Motor neuron (in vitro differentiated cells): ENCODE data around the gene PRIM2. TPM values are rescaled to one million over a fixed set of nuclear protein-coding genes. Genes with fewer than 3 reads are reported as not detected.
"Not testable (repeated sequence)": the region's sequence is repeated elsewhere in the genome, so short reads cannot be mapped to it uniquely, and the experiment has no call there.

ENCODE experiments used
- ATAC-seq, 8 experiments: fragments of 200-7000 bp; cut with Tn5 transposase; replicated peaks in 6 of 8; 2 replicates each; pipeline ENCODE4 v1.8.0; 2021; ENCODE audit warnings: mild to moderate bottlenecking in 8 of 8, moderate library complexity in 8 of 8
- H3K27ac ChIP-seq, 2 donors: fragments of 250-450 bp; sonication (Bioruptor Pico); 2 replicates each; pipeline ENCODE4 v1.9.0; 2021; ENCODE audit warnings: antibody characterized with exemption in 2 of 2, mild to moderate bottlenecking in 2 of 2, moderate library complexity in 1 of 2
- H3K4me1 ChIP-seq, 2 donors: fragments of 250-450 bp; sonication (Bioruptor Pico); replicated peaks in 1 of 2; 2 replicates each; pipeline ENCODE4 v1.6.1; 2021; ENCODE audit warnings: antibody characterized with exemption in 2 of 2, mild to moderate bottlenecking in 2 of 2, moderate library complexity in 1 of 2
- H3K4me3 ChIP-seq, 5 donors: fragments of 250-450 bp; sonication (Bioruptor Pico); 2 replicates each; pipeline ENCODE4 v1.9.0; 2021; ENCODE audit warnings: antibody characterized with exemption in 5 of 5, mild to moderate bottlenecking in 5 of 5, moderate library complexity in 4 of 5
- WGBS, 10 experiments: fragments of 450-650 bp; shearing (Covaris generic); methylation state at CpG; one replicate each; pipeline ENCODE4 v1.0.0; 2022; 5-methylcytosine and 5-hydroxymethylcytosine counted together
- in situ Hi-C, 9 experiments: fragments of 400-800 bp; cut with MboI; loops; one replicate each; pipeline ENCODE4 v1.15.0; 2021; ENCODE audit warnings: low sequenced_read_pairs in 9 of 9, low pct_unique_long_range_greater_than_20kb in 2 of 9; ENCODE audit not compliant: unreplicated experiment in 9 of 9
- total RNA-seq, 8 experiments: library from RNA; unstranded; fragments of 300-600 nt; gene quantifications; 2 replicates each; pipeline versions ENCODE4 v1.2.3 to v1.2.4, GENCODE V29; 2022

The PRIM2 gene
- total RNA-seq, 8 experiments from 2014 or later: 4.4 to 28.3 (median 9.2) TPM

DNA sequence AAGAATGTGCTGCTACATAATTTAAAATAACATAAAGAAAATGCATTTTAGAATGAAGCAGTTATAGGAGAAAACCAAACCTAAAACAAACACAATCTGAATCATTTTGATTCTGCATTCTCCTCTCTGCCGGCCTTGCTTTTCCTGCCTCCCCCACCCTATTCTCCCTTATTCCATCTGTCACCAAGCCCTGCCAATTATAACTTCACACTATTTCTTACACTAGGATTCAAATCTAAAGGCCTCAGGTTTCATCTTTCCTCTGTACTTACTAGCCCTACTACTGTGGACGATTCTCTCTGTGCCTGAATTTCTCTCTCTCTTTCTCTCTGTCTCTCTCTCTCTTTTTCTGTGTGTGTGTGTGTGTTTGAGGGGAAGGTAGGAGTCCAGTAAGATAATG is 18.7 kb upstream of the PRIM2 start:
- in situ Hi-C loops: no loop called here
- WGBS, 10 experiments: 36 to 93% (median 63%) methylated on average over 1 to 2 of the region's 2 CpGs; no CpG with 5 or more reads in 1 of the 10 experiments
- Histone ChIP-seq H3K4me3 (no peak overlapping the region), H3K4me1 (no peaks in the 10 kb centered on the region), H3K27ac (no peak overlapping the region)
- ATAC-seq: no peak

- no peak for ATAC-seq
- H3K4me1 ChIP-seq: peaks cover 0 to 6% of the 10 kb centered on the region in 2 donors
- no peak overlapping the region for H3K27ac ChIP-seq
- no peak overlapping the region for H3K4me3 ChIP-seq
- in situ Hi-C loops: loop anchor here in 6 of 9 experiments (25.0 kb wide), 3 partner anchors 114 to 664 kb away; partner anchors contain the start of gene DST (in 2 of the 6)
- 78 to 100% (median 90%) methylated on average over 1 of the region's 1 CpG; no CpG with 5 or more reads in 6 of the 10 experiments for WGBS, 10 experiments
These were observed 15.7 kb upstream of the PRIM2 start for GRCh38 chr6:57301757-57302156.

DNA sequence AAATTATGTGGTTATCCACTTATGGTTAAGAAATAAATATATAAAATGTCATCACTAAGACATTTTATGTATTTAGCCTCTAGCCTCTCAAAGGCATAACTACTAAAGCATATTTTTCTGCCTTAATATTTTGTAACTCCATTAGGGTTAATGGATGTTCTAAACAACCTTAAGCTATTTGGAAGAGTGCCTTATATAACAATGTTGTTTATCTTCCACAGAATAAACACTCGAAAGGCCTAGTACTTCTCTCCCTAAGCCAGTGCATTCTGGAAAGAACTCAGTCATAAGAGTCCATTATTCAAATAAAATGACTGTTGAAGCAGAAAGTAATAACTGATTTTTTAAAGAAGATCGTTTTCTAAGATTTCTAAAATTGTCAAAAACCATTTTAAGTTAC is 15.0 kb upstream of the PRIM2 start:
- 33 to 75% (median 58%) methylated on average over 1 to 2 of the region's 2 CpGs; no CpG with 5 or more reads in 1 of the 10 experiments for WGBS, 10 experiments
- ATAC-seq: no peak
- no peak overlapping the region for H3K27ac ChIP-seq
- no peak overlapping the region for H3K4me3 ChIP-seq
- in situ Hi-C loops: loop anchor here in 6 of 9 experiments (25.0 kb wide), 3 partner anchors 115 to 665 kb away; partner anchors contain the start of gene DST (in 2 of the 6)
- H3K4me1 ChIP-seq: peaks cover 0 to 6% of the 10 kb centered on the region in 2 donors

DNA sequence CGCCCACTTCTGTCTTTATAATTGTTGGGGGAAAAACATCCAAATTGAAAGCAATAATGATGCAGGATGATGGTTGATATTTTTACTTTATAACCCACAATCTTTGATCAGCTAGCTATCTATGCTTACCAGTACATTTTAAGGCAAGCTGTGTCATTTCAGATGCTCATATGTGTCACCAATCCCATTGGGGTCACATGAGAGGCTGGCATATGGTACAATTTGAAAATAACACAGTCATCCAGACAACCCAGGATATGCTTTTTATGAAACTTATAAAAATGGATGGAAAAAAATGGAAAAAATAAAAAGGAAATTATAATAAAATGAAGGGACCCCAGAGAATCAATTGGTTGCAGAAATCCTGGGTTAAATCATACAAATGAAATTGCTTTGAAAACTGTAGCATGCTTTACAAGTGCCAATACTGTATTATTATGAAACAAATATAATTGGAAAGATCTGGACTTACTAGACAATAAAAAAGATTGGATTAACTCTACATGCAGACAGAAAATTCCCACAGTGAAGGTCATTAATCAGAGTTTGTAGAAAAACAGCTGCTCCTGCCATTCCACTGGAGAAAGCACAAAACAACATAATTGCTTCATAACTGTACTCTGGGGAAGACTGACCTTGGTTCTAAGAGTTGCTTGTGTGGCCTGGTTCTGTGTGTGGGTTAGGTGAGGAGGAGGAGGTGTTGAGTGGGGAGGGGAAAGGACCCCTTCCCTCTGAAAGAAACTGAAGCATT is 13.3 kb upstream of the PRIM2 start:
- Histone ChIP-seq H3K4me1 (peaks cover 0 to 6% of the 10 kb centered on the region in 2 donors), H3K27ac (no peak overlapping the region), H3K4me3 (no peak overlapping the region)
- 86% methylated on average over 1 of the region's 1 CpG; no CpG with 5 or more reads in 9 of the 10 experiments for WGBS, 10 experiments
- in situ Hi-C loops: loop anchor here in 6 of 9 experiments (25.0 kb wide), 3 partner anchors 117 to 667 kb away; partner anchors contain the start of gene DST (in 2 of the 6)
- ATAC-seq: no peak

DNA sequence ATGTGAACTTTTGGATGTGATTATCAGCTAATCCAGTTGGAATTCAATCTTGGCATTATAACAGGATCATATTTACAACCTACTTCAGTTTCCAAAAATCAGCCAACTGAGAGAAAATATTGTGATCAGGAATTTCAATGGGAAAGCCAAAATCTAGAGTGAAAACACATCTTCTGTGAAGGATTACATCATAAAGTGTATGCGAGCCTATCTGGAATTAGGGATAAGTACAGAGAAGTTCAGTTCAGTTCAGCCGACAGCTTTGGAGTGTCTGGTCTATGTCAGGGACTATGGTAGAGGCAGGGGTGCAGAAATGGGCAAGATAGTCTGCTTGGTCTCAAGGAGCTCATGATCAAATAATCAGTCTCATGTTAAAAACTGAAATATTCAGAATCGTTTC is 12.3 kb upstream of the PRIM2 start:
- Histone ChIP-seq H3K4me1 (peaks cover 0 to 6% of the 10 kb centered on the region in 2 donors), H3K4me3 (no peak overlapping the region), H3K27ac (no peak overlapping the region)
- in situ Hi-C loops: loop anchor here in 6 of 9 experiments (25.0 kb wide), 3 partner anchors 118 to 668 kb away; partner anchors contain the start of gene DST (in 2 of the 6)
- WGBS, 10 experiments: 30 to 87% (median 78%) methylated on average over 1 to 3 of the region's 3 CpGs; no CpG with 5 or more reads in 3 of the 10 experiments
- no peak for ATAC-seq

DNA sequence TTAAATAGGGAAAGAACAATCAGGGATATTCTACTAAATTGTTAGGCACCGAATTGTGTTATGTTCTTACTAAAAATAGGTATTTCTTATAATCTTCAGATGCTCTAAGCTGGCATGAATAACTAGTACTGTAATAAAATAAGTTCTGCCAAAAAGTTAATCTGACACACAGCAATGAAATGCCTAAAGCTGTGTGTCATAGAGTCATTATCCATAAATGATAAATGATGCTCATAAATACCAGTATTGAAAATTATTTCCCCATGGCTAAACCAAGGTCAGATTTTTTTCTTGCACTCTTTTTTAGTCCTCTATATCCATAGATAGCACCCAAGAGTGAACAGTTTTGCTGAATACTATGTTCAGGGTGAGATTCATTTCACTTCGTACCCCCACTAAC is 11.7 kb upstream of the PRIM2 start:
- peak in 1 of 8 experiments; percentile 38 for ATAC-seq
- H3K27ac ChIP-seq: no peak overlapping the region
- in situ Hi-C loops: loop anchor here in 6 of 9 experiments (25.0 kb wide), 3 partner anchors 118 to 668 kb away; partner anchors contain the start of gene DST (in 2 of the 6)
- H3K4me3 ChIP-seq: no peak overlapping the region
- H3K4me1 ChIP-seq: peaks cover 0 to 6% of the 10 kb centered on the region in 2 donors
- 14 to 90% (median 70%) methylated on average over 2 of the region's 2 CpGs; no CpG with 5 or more reads in 3 of the 10 experiments for WGBS, 10 experiments

GRCh38 chr6:57306273-57306672 is 11.2 kb upstream of the PRIM2 start:
- no peak overlapping the region for H3K27ac ChIP-seq
- ATAC-seq: no peak
- no peak overlapping the region for H3K4me3 ChIP-seq
- in situ Hi-C loops: loop anchor here in 6 of 9 experiments (25.0 kb wide), 3 partner anchors 119 to 669 kb away; partner anchors contain the start of gene DST (in 2 of the 6)
- 65 to 100% (median 77%) methylated on average over 1 to 5 of the region's 5 CpGs; no CpG with 5 or more reads in 1 of the 10 experiments for WGBS, 10 experiments
- H3K4me1 ChIP-seq: peaks cover 0 to 6% of the 10 kb centered on the region in 2 donors

GRCh38 chr6:57307850-57308249 is 9.6 kb upstream of the PRIM2 start:
- 29 to 100% (median 95%) methylated on average over 1 of the region's 1 CpG for WGBS, 10 experiments
- in situ Hi-C loops: loop anchor here in 6 of 9 experiments (25.0 kb wide), 3 partner anchors 121 to 671 kb away; partner anchors contain the start of gene DST (in 2 of the 6)
- ATAC-seq: no peak
- Histone ChIP-seq H3K4me1 (peaks cover 0 to 6% of the 10 kb centered on the region in 2 donors), H3K4me3 (no peak overlapping the region), H3K27ac (no peak overlapping the region)

GRCh38 chr6:57308755-57309154 is 8.7 kb upstream of the PRIM2 start:
- WGBS, 10 experiments: 83 to 100% methylated on average over 1 of the region's 3 CpGs; no CpG with 5 or more reads in 8 of the 10 experiments
- H3K4me3 ChIP-seq, H3K4me1 ChIP-seq, H3K27ac ChIP-seq, ATAC-seq: not testable (repeated sequence)
- in situ Hi-C loops: loop anchor here in 6 of 9 experiments (25.0 kb wide), 3 partner anchors 121 to 671 kb away; partner anchors contain the start of gene DST (in 2 of the 6)

DNA sequence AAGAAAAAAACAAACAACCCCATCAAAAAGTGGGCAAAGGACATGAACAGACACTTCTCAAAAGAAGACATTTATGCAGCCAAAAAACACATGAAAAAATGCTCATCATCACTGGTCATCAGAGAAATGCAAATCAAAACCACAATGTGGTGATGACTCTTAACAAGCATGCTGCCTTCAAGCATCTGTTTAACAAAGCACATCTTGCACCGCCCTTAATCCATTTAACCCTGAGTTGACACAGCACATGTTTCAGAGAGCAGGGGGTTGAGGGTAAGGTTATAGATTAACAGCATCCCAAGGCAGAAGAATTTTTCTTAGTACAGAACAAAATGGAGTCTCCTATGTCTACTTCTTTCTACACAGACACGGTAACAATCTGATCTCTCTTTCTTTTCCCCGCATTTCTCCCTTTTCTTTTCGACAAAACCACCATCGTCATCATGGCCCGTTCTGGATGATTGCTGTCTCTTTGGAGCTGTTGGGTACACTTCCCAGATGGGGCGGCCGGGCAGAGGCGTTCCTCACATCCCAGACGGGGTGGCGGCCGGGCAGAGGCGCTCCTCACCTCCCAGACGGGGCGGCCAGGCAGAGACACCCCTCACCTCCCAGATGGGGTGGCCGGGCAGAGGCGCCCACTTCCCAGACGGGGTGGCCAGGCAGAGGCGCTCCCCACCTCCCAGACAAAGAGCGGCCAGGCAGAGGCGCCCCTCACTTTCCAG is 7.2 kb upstream of the PRIM2 start:
- in situ Hi-C loops: loop anchor here in 7 of 9 experiments (10.0 to 25.0 kb wide), 4 partner anchors 123 to 673 kb away; partner anchors contain the start of gene DST (in 2 of the 7)
- H3K4me3 ChIP-seq, H3K27ac ChIP-seq, H3K4me1 ChIP-seq: not testable (repeated sequence)
- no CpG with 5 or more reads among the region's 21 CpGs for WGBS, 10 experiments
- ATAC-seq: peak in 1 of 8 experiments; percentile 2

DNA sequence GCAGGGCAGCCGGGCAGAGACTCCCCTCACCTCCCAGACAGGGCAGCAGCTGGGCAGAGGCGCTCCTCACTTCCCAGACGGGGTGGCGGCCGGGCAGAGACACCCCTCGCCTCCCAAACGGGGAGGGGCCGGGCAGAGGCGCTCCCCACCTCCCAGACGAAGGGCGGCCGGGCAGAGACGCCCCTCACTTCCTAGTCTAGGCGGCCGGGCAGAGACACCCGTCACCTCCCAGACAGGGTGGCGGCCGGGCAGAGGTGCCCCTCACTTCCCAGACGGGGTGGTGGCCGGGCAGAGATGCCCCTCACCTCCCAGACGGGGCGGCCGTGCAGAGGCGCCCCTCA is 6.6 kb upstream of the PRIM2 start:
- Histone ChIP-seq H3K4me1 (peaks cover 0 to 1% of the 10 kb centered on the region in 2 donors), H3K4me3 (no peak overlapping the region), H3K27ac (no peak overlapping the region)
- WGBS, 10 experiments: no CpG with 5 or more reads among the region's 24 CpGs
- no peak for ATAC-seq
- in situ Hi-C loops: loop anchor here in 7 of 9 experiments (10.0 to 25.0 kb wide), 4 partner anchors 123 to 673 kb away; partner anchors contain the start of gene DST (in 2 of the 7)

GRCh38 chr6:57311300-57312003 is 6.0 kb upstream of the PRIM2 start:
- not testable (repeated sequence) for H3K27ac ChIP-seq, H3K4me3 ChIP-seq, ATAC-seq, H3K4me1 ChIP-seq
- in situ Hi-C loops: loop anchor here in 7 of 9 experiments (10.0 to 25.0 kb wide), 4 partner anchors 124 to 674 kb away; partner anchors contain the start of gene DST (in 2 of the 7)
- WGBS, 10 experiments: no CpG with 5 or more reads among the region's 44 CpGs
